Loucy (cell line): Measurements from ENCODE around the gene SYNGR3.
"Not testable (repeated sequence)": the region's sequence is repeated elsewhere in the genome, so short reads cannot be mapped to it uniquely, and the experiment has no call there.

Experiments
- H2AFZ ChIP-seq: fragments of 200-600 bp; sonication (generic); 2 replicates; pipeline ENCODE4 v1.6.0; 2016; ENCODE audit warnings: antibody characterized with exemption, mild to moderate bottlenecking, low read length, moderate library complexity
- H3F3A ChIP-seq: fragments of 200-600 bp; 2 replicates; pipeline ENCODE4 v1.6.0; 2016; ENCODE audit warnings: antibody characterized with exemption, low read depth, mild to moderate bottlenecking
- H3K27me3 ChIP-seq: fragments of 200-600 bp; sonication (generic); 2 replicates; pipeline ENCODE4 v1.6.1; 2014; ENCODE audit warnings: low read length, mild to moderate bottlenecking; ENCODE audit not compliant: insufficient read depth, poor library complexity, severe bottlenecking
- H3K36me3 ChIP-seq: fragments of 200-600 bp; sonication (generic); 2 replicates; pipeline ENCODE4 v1.6.1; 2016; ENCODE audit warnings: low read length; ENCODE audit not compliant: insufficient read depth
- H3K4me1 ChIP-seq: fragments of 200-600 bp; sonication (generic); 2 replicates; pipeline ENCODE4 v1.5.1; 2014; ENCODE audit warnings: low read length, mild to moderate bottlenecking; ENCODE audit not compliant: insufficient read depth, poor library complexity, severe bottlenecking
- H3K4me2 ChIP-seq: fragments of 200-600 bp; sonication (generic); 2 replicates; pipeline ENCODE4 v1.6.0; 2014; ENCODE audit warnings: antibody characterized with exemption, low read length, low read depth, mild to moderate bottlenecking; ENCODE audit not compliant: poor library complexity, severe bottlenecking
- H3K4me3 ChIP-seq: fragments of 200-600 bp; sonication (generic); 2 replicates; pipeline ENCODE4 v1.5.1; 2014; ENCODE audit warnings: low read length, mild to moderate bottlenecking, mixed read lengths; ENCODE audit not compliant: poor library complexity, severe bottlenecking
- H3K79me2 ChIP-seq: fragments of 200-600 bp; sonication (generic); 2 replicates; pipeline ENCODE4 v1.6.1; 2014; ENCODE audit warnings: low read length; ENCODE audit not compliant: insufficient read depth
- H3K9ac ChIP-seq: fragments of 200-600 bp; sonication (generic); 2 replicates; pipeline ENCODE4 v1.6.0; 2014; ENCODE audit warnings: mild to moderate bottlenecking, low read depth, low read length, moderate library complexity; ENCODE audit not compliant: poor library complexity, severe bottlenecking
- H3K9me2 ChIP-seq: fragments of 200-600 bp; sonication (generic); replicated peaks from 2 replicates; pipeline ENCODE4 v1.6.1; 2016; ENCODE audit warnings: low read depth, low read length, mixed read lengths
- H3K9me3 ChIP-seq: fragments of 200-600 bp; sonication (generic); 2 replicates; pipeline ENCODE4 v1.6.1; 2014; ENCODE audit warnings: mild to moderate bottlenecking, antibody characterized with exemption, low read length, low read depth; ENCODE audit not compliant: insufficient read depth
- H4K20me1 ChIP-seq: fragments of 200-600 bp; sonication (generic); 2 replicates; pipeline ENCODE4 v1.6.0; 2014; ENCODE audit warnings: antibody characterized with exemption, low read length, mild to moderate bottlenecking; ENCODE audit not compliant: insufficient read depth, poor library complexity, severe bottlenecking
- CTCF ChIP-seq: fragments of 200-600 bp; sonication (generic); conservative IDR thresholded peaks from 2 replicates; pipeline ENCODE4 v1.5.1; 2014; ENCODE audit warnings: mild to moderate bottlenecking, antibody characterized with exemption, low read length
- EZH2phosphoT487 ChIP-seq: fragments of 200-600 bp; IDR thresholded peaks from 2 replicates; pipeline ENCODE4 v1.6.1; 2018; ENCODE audit warnings: antibody characterized with exemption, mild to moderate bottlenecking, moderate library complexity, borderline replicate concordance

The SYNGR3 gene

GRCh38 chr16:1950559-1950958 lies 39.2 kb upstream of the SYNGR3 start:
- Histone ChIP-seq H3K9me2 (no peaks in the 10 kb centered on the region), H3K4me3 (no peak overlapping the region), H4K20me1 (no peaks in the 10 kb centered on the region), H3K9ac (no peak overlapping the region), H3K79me2 (no peaks in the 10 kb centered on the region), H3K4me2 (no peak overlapping the region), H3K36me3 (no peaks in the 10 kb centered on the region), H3F3A (no peaks in the 10 kb centered on the region), H3K27me3 (no peaks in the 10 kb centered on the region), H3K4me1 (no peaks in the 10 kb centered on the region), H3K9me3 (no peaks in the 10 kb centered on the region), H2AFZ (no peak overlapping the region)
- TF ChIP-seq EZH2phosphoT487 (no peak), CTCF (no peak)

GRCh38 chr16:1953734-1954133 lies 36.0 kb upstream of the SYNGR3 start:
- TF ChIP-seq CTCF (no peak), EZH2phosphoT487 (no peak)
- no peaks in the 10 kb centered on the region for H3K79me2 ChIP-seq
- H3K9ac ChIP-seq, result no peak overlapping the region
- no peaks in the 10 kb centered on the region for H3K9me2 ChIP-seq
- no peaks in the 10 kb centered on the region for H3K4me1 ChIP-seq
- H2AFZ ChIP-seq, result no peak overlapping the region
- H3K27me3 ChIP-seq, result no peaks in the 10 kb centered on the region
- H3K4me2 ChIP-seq, result no peak overlapping the region
- no peaks in the 10 kb centered on the region for H3F3A ChIP-seq
- no peaks in the 10 kb centered on the region for H3K36me3 ChIP-seq
- H3K4me3 ChIP-seq, result no peak overlapping the region
- H3K9me3 ChIP-seq, result no peaks in the 10 kb centered on the region
- no peaks in the 10 kb centered on the region for H4K20me1 ChIP-seq

GRCh38 chr16:1957434-1958142 lies 32.2 kb upstream of the SYNGR3 start:
- peaks cover 10% of the 10 kb centered on the region; the same call in 1 of the 2 replicates for H3K36me3 ChIP-seq
- not testable (repeated sequence) for H3F3A ChIP-seq, H3K4me2 ChIP-seq, H3K9me2 ChIP-seq, H3K9me3 ChIP-seq, H3K4me3 ChIP-seq, H3K9ac ChIP-seq, H3K27me3 ChIP-seq, H2AFZ ChIP-seq, H3K4me1 ChIP-seq
- peaks cover 21% of the 10 kb centered on the region; the same call in 1 of the 2 replicates for H3K79me2 ChIP-seq
- peaks cover 12% of the 10 kb centered on the region for H4K20me1 ChIP-seq

- not testable (repeated sequence) for H3K9me3 ChIP-seq, H3K4me1 ChIP-seq, H3F3A ChIP-seq, H2AFZ ChIP-seq, H3K4me2 ChIP-seq, H3K4me3 ChIP-seq, H3K9me2 ChIP-seq, H3K27me3 ChIP-seq, H3K9ac ChIP-seq
- Histone ChIP-seq H3K36me3 (peaks cover 16% of the 10 kb centered on the region; the same call in 1 of the 2 replicates), H4K20me1 (peaks cover 16% of the 10 kb centered on the region), H3K79me2 (peaks cover 26% of the 10 kb centered on the region)
Measured at GRCh38 chr16:1958143-1958491, 31.7 kb upstream of the SYNGR3 start.
